ENCODE measurements around the gene ETFA.

Gene ETFA

GRCh38 chr15:76189106-76189505, 122.2 kb downstream of the ETFA start:
- ATAC-seq, result no peak
- TF ChIP-seq TSHZ2 (CRISPR knock-in tag; IDR thresholded peaks at IDR 0.05), result no peak
- TF ChIP-seq ZFP30 (CRISPR knock-in tag; IDR thresholded peaks at IDR 0.05), result no peak
- no peak for TF ChIP-seq TOX (CRISPR knock-in tag; IDR thresholded peaks at IDR 0.05; ENCODE audit: borderline replicate concordance)
- TF ChIP-seq ZFP3 (CRISPR knock-in tag; IDR thresholded peaks at IDR 0.05), result no peak
- TF ChIP-seq TCF4 (CRISPR knock-in tag; IDR thresholded peaks at IDR 0.05; ENCODE audit: borderline replicate concordance), result no peak

GRCh38 chr15:76187163-76187562, 124.1 kb downstream of the ETFA start:
- no peak for TF ChIP-seq TCF4 (CRISPR knock-in tag; IDR thresholded peaks at IDR 0.05; ENCODE audit: borderline replicate concordance)
- TF ChIP-seq ZNF70 (CRISPR knock-in tag; IDR thresholded peaks at IDR 0.05), result no peak
- no peak for TF ChIP-seq CREB5 (CRISPR knock-in tag; IDR thresholded peaks at IDR 0.05; ENCODE audit: low read depth)
- no peak for TF ChIP-seq ZC3H10 (CRISPR knock-in tag; IDR thresholded peaks at IDR 0.05)
- no peak for TF ChIP-seq POU6F1 (CRISPR knock-in tag; IDR thresholded peaks at IDR 0.05; ENCODE audit: borderline replicate concordance, low read depth)
- no peak for TF ChIP-seq ZFP3 (CRISPR knock-in tag; IDR thresholded peaks at IDR 0.05)
- no peak for TF ChIP-seq ISL1 (CRISPR knock-in tag; IDR thresholded peaks at IDR 0.05)
- no peak for TF ChIP-seq RARB (CRISPR knock-in tag; IDR thresholded peaks at IDR 0.05)
- TF ChIP-seq ZFP30 (CRISPR knock-in tag; IDR thresholded peaks at IDR 0.05), result no peak
- no peak for TF ChIP-seq ZNF8 (CRISPR knock-in tag; IDR thresholded peaks at IDR 0.05)
- no peak for TF ChIP-seq CSRNP3 (CRISPR knock-in tag; IDR thresholded peaks at IDR 0.05)
- no peak for ATAC-seq

- peak; percentile 41 for ATAC-seq
- TF ChIP-seq ISL1 (CRISPR knock-in tag; IDR thresholded peaks at IDR 0.05) (no peak), ESRRG (CRISPR knock-in tag; IDR thresholded peaks at IDR 0.05) (no peak), ZNF70 (CRISPR knock-in tag; IDR thresholded peaks at IDR 0.05) (no peak), CSDC2 (CRISPR knock-in tag; IDR thresholded peaks at IDR 0.05) (no peak), RARB (CRISPR knock-in tag; IDR thresholded peaks at IDR 0.05) (no peak)
Measured at GRCh38 chr15:76185716-76186115, 125.6 kb downstream of the ETFA start.

- ATAC-seq, result peak; percentile 65
- 0 out of 2 replicates have a peak, but pooled peaks have one; percentile 17 for TF ChIP-seq ZFP3 (CRISPR knock-in tag; IDR thresholded peaks at IDR 0.05)
- TF ChIP-seq PATZ1 (CRISPR knock-in tag; IDR thresholded peaks at IDR 0.05; ENCODE audit: borderline replicate concordance), result no peak
- TF ChIP-seq ISL1 (CRISPR knock-in tag; IDR thresholded peaks at IDR 0.05), result no peak
Measured at GRCh38 chr15:76184650-76185035, 126.6 kb downstream of the ETFA start.
